Neural progenitor cell (in vitro differentiated cells): ENCODE data around the gene NEAT1.

ENCODE experiments used
- EZH2 ChIP-seq: fragments of 200-600 bp; sonication (generic); IDR thresholded peaks from 2 replicates; pipeline ENCODE4 v1.6.1; 2017; ENCODE audit warnings: antibody characterized with exemption, mild to moderate bottlenecking, moderate library complexity
- EZH2phosphoT487 ChIP-seq: fragments of 200-600 bp; sonication (generic); IDR thresholded peaks from 2 replicates; pipeline ENCODE4 v1.6.1; 2017; ENCODE audit warnings: antibody characterized with exemption
- TF ChIP-seq, protein P1 (sequence below): fragments of 200-600 bp; sonication (generic); IDR thresholded peaks from 2 replicates; pipeline ENCODE4 v1.5.1; 2017; ENCODE audit warnings: antibody characterized with exemption, mild to moderate bottlenecking

DNA sequence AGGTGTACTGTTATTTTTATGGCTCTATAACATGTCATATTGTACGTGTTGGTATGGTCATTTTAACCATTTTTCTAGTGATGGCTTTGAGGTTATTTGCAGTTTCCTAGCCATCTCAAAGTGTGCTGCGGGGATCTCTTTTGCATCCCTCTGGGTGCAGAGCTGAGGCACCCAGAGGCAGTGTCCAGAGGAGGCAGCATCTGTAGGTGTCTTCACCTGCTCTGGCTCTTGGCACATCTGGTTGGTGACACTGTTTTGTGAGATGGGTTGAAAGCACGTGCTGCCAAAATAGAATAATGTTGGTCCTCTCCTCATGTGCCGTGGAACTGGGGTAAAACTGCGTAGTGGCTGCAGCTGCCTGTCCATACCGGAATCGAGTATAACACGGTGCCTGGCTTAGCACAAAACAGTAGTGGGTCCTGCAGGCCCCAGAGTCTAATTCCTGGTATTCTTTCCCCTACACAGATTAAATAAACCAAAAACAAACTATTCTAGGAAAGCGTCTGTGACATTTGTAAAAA lies 12.9 kb downstream of the NEAT1 start:
- TF ChIP-seq EZH2phosphoT487 (no peak), EZH2 (no peak)
- TF ChIP-seq, protein P1, sequence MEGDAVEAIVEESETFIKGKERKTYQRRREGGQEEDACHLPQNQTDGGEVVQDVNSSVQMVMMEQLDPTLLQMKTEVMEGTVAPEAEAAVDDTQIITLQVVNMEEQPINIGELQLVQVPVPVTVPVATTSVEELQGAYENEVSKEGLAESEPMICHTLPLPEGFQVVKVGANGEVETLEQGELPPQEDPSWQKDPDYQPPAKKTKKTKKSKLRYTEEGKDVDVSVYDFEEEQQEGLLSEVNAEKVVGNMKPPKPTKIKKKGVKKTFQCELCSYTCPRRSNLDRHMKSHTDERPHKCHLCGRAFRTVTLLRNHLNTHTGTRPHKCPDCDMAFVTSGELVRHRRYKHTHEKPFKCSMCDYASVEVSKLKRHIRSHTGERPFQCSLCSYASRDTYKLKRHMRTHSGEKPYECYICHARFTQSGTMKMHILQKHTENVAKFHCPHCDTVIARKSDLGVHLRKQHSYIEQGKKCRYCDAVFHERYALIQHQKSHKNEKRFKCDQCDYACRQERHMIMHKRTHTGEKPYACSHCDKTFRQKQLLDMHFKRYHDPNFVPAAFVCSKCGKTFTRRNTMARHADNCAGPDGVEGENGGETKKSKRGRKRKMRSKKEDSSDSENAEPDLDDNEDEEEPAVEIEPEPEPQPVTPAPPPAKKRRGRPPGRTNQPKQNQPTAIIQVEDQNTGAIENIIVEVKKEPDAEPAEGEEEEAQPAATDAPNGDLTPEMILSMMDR: no peak
